Stomach (tissue), 9 donors: Measurements from ENCODE around the gene GGN. TPM values are rescaled to one million over a fixed set of nuclear protein-coding genes. Genes with fewer than 3 reads are reported as not detected.
A peak's percentile ranks its signal among the peaks of the same experiment; 100 is the strongest.

Experiments used
- DNase-seq, 2 donors: peaks; one replicate each; pipeline versions ENCODE4 v3.0.0 to v3.0.0-alpha.2; 2013 to 2019
- H3K27ac ChIP-seq, 5 donors: fragments of 200-600 bp in 4 of 5; sonication (generic) in 4 of 5; one replicate each; pipeline ENCODE4 v1.5.1; 2013 to 2019; ENCODE audit warnings: mild to moderate bottlenecking in 1 of 5, moderate library complexity in 1 of 5
- H3K27me3 ChIP-seq, 3 donors: fragments of 200-600 bp; sonication (generic); one replicate each; pipeline ENCODE4 v1.5.1; 2017 to 2019; ENCODE audit warnings: mixed run types in 1 of 3
- H3K36me3 ChIP-seq, 4 donors: fragments of 200-600 bp; sonication (generic); 1 replicate in 3 of 4; 2 replicates in 1 of 4; pipeline ENCODE4 v1.5.1; 2016 to 2019
- H3K4me1 ChIP-seq, 4 donors: fragments of 200-600 bp; sonication (generic); one replicate each; pipeline ENCODE4 v1.5.1; 2016 to 2019
- H3K4me3 ChIP-seq, 4 donors: fragments of 200-600 bp; sonication (generic) in 3 of 4; one replicate each; pipeline ENCODE4 v1.5.1; 2016 to 2019; ENCODE audit warnings: mild to moderate bottlenecking in 1 of 4
- H3K9me3 ChIP-seq, 4 donors: fragments of 200-600 bp; sonication (generic); one replicate each; pipeline ENCODE4 v1.5.1; 2016 to 2019
- EP300 ChIP-seq: sonication (generic); formaldehyde crosslinking; IDR thresholded peaks from one replicate; pipeline ENCODE4 v1.6.1; 2017; ENCODE audit warnings: antibody characterized with exemption
- POLR2A ChIP-seq, 4 donors: fragments of 450-650 bp; IDR thresholded peaks; one replicate each; pipeline ENCODE4 v1.6.1; 2016; ENCODE audit warnings: antibody characterized with exemption in 4 of 4, control low read depth in 2 of 4, mild to moderate bottlenecking in 1 of 4, moderate library complexity in 1 of 4
- POLR2AphosphoS5 ChIP-seq, 3 donors: sonication (generic); formaldehyde crosslinking; IDR thresholded peaks; one replicate each; pipeline ENCODE4 v1.6.1; 2016; ENCODE audit warnings: antibody characterized with exemption in 3 of 3
- WGBS, 5 donors: extraction: QIAGEN DNeasy Blood & Tissue Kit in 3 of 5; methylation state at CpG; one replicate each; pipeline versions ENCODE4 v1.1.5 to v1.1.7; 2013 to 2018; 5-methylcytosine and 5-hydroxymethylcytosine counted together
- intact Hi-C: fragments of 100-400 bp; cut with DNase I; formaldehyde crosslinking; loops from one replicate; pipeline ENCODE4 v1.15.1; 2023; ENCODE audit warnings: low total_unique reads
- polyA plus RNA-seq, 3 donors: library from polyadenylated mRNA; stranded (reverse); fragments of 200-250 nt; gene quantifications; one replicate each; pipeline ENCODE4 v1.2.3, GENCODE V29; 2013
- total RNA-seq, 5 donors: library from RNA; depleted of rRNA; stranded (reverse); fragments of >200 nt; gene quantifications; one replicate each; pipeline versions ENCODE4 v1.1.0 to v1.2.3, GENCODE V29; 2014 to 2016
- TF ChIP-seq, protein P1 (sequence below), 7 experiments: fragments of 450-650 bp in 4 of 7; fragments of 200-600 bp in 3 of 7; sonication (generic) in 3 of 7; IDR thresholded peaks; one replicate each; pipeline ENCODE4 v1.5.1; 2016 to 2019; ENCODE audit warnings: antibody characterized with exemption in 7 of 7, control low read depth in 2 of 7, mild to moderate bottlenecking in 1 of 7
- donor health status: healthy with polysubstance abuse.
- donor health status: Bipolar disorder and iron deficiency.
- donor health status: healthy.

GGN gene
- total and polyA plus RNA-seq, 8 donors = 0.19 to 0.30 TPM; not detected in 6

DNA sequence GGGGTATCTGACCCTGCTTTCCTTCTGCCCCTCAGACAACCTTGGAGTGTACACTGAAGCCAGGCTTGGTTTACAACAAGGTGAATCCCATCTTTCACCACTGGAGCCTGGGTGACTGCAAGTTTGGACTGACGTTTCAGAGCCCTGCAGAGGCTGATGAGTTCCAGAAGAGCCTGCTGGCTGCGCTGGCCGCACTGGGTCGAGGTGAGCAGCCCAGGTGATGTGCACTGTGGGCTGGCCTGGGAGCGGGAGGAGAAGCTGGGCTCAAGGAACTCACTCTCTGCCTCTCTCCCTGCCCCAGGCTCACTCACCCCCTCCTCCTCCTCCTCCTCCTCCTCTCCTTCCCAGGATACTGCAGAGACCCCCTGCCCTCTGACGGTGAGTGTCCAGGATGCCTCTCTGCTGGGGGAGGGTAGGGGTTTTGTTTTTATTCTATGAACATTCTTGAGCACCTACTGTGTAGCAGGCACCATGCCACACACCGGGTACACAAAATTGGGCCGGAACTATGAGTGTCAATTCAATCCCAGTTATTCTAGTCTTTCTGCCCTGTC is 4.2 kb upstream of the GGN start:
- H3K36me3 ChIP-seq = no peaks in the 10 kb centered on the region
- peaks cover 25 to 52% (median 35%) of the 10 kb centered on the region in 4 donors for H3K4me1 ChIP-seq
- H3K9me3 ChIP-seq = no peaks in the 10 kb centered on the region
- intact Hi-C loops = no loop called here
- no peak overlapping the region for H3K4me3 ChIP-seq
- peaks cover 14 to 85% (median 32%) of the 10 kb centered on the region in 3 donors for H3K27me3 ChIP-seq
- 59 to 67% (median 64%) methylated on average over 8 of the region's 8 CpGs for WGBS, 5 donors
- H3K27ac ChIP-seq = no peak overlapping the region
- no peak for TF ChIP-seq EP300
- no peak for TF ChIP-seq POLR2AphosphoS5 (IDR thresholded peaks at IDR 0.05)
- TF ChIP-seq, protein P1, sequence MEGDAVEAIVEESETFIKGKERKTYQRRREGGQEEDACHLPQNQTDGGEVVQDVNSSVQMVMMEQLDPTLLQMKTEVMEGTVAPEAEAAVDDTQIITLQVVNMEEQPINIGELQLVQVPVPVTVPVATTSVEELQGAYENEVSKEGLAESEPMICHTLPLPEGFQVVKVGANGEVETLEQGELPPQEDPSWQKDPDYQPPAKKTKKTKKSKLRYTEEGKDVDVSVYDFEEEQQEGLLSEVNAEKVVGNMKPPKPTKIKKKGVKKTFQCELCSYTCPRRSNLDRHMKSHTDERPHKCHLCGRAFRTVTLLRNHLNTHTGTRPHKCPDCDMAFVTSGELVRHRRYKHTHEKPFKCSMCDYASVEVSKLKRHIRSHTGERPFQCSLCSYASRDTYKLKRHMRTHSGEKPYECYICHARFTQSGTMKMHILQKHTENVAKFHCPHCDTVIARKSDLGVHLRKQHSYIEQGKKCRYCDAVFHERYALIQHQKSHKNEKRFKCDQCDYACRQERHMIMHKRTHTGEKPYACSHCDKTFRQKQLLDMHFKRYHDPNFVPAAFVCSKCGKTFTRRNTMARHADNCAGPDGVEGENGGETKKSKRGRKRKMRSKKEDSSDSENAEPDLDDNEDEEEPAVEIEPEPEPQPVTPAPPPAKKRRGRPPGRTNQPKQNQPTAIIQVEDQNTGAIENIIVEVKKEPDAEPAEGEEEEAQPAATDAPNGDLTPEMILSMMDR (IDR thresholded peaks at IDR 0.05) = no peak
- no peak for TF ChIP-seq POLR2A (IDR thresholded peaks at IDR 0.05)
- DNase-seq = no peak

DNA sequence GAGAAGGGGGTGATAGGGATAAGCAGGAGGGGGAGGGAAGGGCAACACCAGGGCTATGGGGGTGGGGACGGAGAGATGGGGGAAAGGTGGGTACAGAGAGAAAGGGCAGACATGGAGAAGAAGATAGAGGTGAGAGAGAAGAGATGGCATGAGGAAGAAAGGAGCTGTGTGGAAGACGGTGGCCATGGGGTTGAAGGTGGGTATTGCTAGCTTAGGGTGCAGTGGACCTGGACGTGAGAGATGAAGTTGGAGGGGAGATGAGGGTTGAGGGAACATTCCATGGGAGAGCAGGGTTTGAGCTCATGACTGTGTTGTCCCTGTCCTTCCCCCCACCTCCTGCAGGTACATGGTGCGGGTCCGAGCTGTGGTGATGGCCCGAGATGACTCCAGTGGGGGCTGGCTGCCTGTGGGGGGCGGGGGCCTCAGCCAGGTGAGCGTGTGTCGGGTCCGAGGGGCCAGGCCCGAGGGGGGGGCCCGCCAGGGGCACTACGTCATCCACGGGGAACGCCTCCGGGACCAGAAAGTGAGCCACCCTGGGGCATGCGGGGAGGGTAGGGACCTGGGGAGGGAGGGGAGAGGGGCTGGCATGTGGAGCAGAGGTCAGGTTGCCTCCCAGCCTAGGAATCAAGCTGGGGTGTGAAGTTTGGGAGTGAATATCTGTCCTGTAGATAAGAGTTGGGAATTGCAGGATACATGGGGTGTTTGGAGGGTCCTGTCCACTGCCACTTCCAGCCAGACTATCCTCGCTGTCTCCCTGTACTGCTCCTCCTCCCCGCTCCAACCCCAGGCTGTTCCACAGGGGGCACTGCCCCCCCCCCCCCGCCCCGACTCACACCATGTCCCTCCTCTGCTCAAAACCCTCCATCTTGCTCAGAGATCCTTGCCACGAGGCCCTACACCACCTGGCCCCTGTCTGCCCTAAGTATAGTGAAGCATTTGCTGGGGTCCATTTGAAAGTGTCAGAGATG is 2.4 kb upstream of the GGN start:
- 37 to 57% (median 41%) methylated on average over 15 to 22 of the region's 22 CpGs for WGBS, 5 donors
- H3K27me3 ChIP-seq = peaks cover 7 to 85% (median 33%) of the 10 kb centered on the region in 3 donors

DNA sequence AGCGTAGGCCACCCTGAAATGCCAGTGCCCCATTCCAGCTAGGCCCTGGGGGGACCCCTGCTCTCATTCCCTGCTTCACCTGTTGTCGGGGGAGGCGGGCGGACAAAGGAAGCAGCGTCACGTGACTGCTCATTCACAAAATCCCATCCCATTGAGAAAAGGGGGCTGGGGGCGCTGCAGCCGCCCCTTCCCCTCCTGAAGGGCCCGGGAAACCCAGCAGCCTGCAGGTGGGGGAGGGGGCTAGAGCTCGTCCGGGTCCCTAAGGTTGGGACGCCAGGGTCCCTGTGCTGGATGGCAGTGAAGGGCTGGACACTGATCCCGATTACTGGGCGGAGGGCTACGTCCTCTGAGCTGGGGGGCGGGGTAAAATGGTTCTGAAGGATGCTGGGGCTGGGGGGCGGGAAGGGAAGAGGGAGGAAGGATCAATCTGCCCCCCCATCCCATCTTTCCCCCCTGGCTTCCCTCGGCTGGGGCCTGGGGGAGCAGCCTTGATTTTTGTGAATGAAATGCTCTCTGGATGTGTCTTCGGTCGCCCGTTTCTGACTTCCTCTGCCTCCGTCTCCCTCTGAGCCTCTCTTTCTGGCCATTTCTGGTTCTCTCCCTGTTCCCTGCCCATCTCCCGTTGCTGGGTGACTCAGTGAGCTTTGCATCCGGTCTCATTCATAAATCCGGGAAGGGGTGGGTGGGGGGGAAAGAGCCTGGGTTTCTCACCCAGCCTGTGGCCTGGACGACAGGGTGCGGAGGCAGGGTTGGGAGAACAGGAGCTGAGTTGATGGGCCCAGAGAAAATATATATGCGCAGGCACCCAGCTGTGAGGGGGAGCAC is 1.5 kb upstream of the GGN start:
- no peak for TF ChIP-seq POLR2AphosphoS5 (IDR thresholded peaks at IDR 0.05)
- Histone ChIP-seq H3K36me3 (peaks cover 0 to 18% (median 12%) of the 10 kb centered on the region in 4 donors), H3K9me3 (no peaks in the 10 kb centered on the region), H3K4me3 (peak overlapping the region; percentile 47 to 57 (median 54)), H3K27me3 (peaks cover 4 to 85% (median 24%) of the 10 kb centered on the region in 3 donors), H3K4me1 (peaks cover 38 to 52% (median 43%) of the 10 kb centered on the region in 4 donors), H3K27ac (peak overlapping the region in 4 of 5 donors; percentile 53 to 80 (median 67))
- DNase-seq = peak in 1 of 2 donors; percentile 60
- WGBS, 5 donors = 4 to 8% (median 5%) methylated on average over 17 to 28 of the region's 28 CpGs
- intact Hi-C loops = loop anchor here (10.0 kb wide), 1 partner anchor 225 kb away; the partner anchor contains the start of genes EIF3K and MAP4K1

More for the DNA sequence above, 2.4 kb upstream of the GGN start:
- Histone ChIP-seq H3K4me1 (peaks cover 39 to 61% (median 47%) of the 10 kb centered on the region in 4 donors), H3K4me3 (no peak overlapping the region), H3K9me3 (no peaks in the 10 kb centered on the region), H3K36me3 (peaks cover 0 to 9% (median 4%) of the 10 kb centered on the region in 4 donors), H3K27ac (peak overlapping the region in 2 of 5 donors; percentile 70 to 80)
- no peak for TF ChIP-seq POLR2AphosphoS5 (IDR thresholded peaks at IDR 0.05)
- TF ChIP-seq, protein P1 (IDR thresholded peaks at IDR 0.05) = no peak
- no peak for TF ChIP-seq EP300
- no peak for TF ChIP-seq POLR2A (IDR thresholded peaks at IDR 0.05)
- intact Hi-C loops = loop anchor here (10.0 kb wide), 1 partner anchor 225 kb away; the partner anchor contains the start of genes EIF3K and MAP4K1
- no peak for DNase-seq

DNA sequence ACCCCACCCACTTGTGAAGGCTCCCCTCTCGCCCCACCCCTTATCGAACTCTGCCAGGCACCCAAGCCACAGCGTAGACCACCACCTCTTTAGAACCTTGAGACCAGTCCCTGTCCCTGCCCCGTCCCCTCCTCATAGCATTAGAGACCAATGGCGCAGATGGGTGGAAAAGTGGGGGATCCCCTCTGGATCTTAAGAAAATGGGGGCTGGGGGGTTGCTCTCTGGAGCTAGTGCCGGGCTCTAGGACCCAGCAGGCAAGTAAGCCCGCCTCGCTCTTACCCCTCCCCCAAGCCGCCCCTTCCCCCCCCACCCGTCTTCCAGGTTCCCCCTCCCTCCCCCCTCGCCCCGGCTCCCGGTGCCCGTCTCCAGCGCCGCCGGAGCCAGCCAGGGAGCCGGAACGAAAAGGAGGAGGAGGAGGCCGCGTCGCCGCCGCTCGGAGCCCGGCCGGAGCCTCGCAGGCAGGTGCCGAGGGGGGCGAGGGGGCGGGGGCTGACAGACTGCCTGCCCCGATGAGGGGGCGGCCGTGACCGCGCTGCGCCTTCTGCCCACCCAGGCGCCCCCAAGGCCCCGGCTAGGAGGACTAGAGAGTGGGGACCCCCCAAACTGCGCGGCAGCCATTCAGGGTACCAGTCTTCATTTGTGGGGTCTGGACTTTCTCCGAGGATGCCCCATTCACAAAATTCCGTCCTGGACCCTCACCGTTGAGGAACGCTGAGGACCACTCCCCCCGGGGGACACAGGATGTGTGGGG is 691 bp upstream of the GGN start, which contains the start of gene SPRED3:
SPRED3 (plus strand) TSS at position 349 of the 752 bp plus-strand sequence. CDS start 1,606 bp downstream, outside the sequence.
- Histone ChIP-seq H3K4me3 (peak within 1 kb of the TSS; percentile 47 to 57 (median 54)), H3K36me3 (peaks cover 4 to 26% (median 20%) of the 10 kb centered on the region in 4 donors), H3K4me1 (peaks cover 38 to 52% (median 43%) of the 10 kb centered on the region in 4 donors), H3K27ac (peak within 1 kb of the TSS in 4 of 5 donors; percentile 53 to 80 (median 75)), H3K27me3 (peaks cover 5 to 85% (median 23%) of the 10 kb centered on the region in 3 donors), H3K9me3 (no peaks in the 10 kb centered on the region)
- no peak for TF ChIP-seq POLR2AphosphoS5 (IDR thresholded peaks at IDR 0.05)
- TF ChIP-seq EP300 = no peak
- TF ChIP-seq, protein P1 (IDR thresholded peaks at IDR 0.05) = no peak
- 0 to 2% (median 1%) methylated on average over 17 to 38 of the region's 46 CpGs for WGBS, 5 donors
- DNase-seq = peak; percentile 42 to 69
- intact Hi-C loops = loop anchor here (10.0 kb wide), 1 partner anchor 226 kb away; the partner anchor contains the start of genes EIF3K and MAP4K1
